PC-3 (cell line): ENCODE measurements around the gene INS. TPM values are rescaled to one million over a fixed set of nuclear protein-coding genes. Genes with fewer than 3 reads are reported as not detected.

Experiments used
- ATAC-seq: fragments of 200-7000 bp; cut with Tn5 transposase; 2 replicates; pipeline ENCODE4 v1.9.1; 2020; ENCODE audit warnings: mild to moderate bottlenecking, moderate library complexity
- BruUV-seq: library from RNA; stranded (reverse); fragments of 400-500 nt; replicated peaks from 2 replicates; lab custom pipeline; 2021; lab: Mats Ljungman, UMichigan
- CTCF ChIA-PET: fragments of 300-600 bp; sonication (Branson Sonifier 250); formaldehyde crosslinking; loops from one replicate; lab custom pipeline; 2022; ENCODE audit warnings: antibody characterized with exemption; lab: Charles Lee
- POLR2A ChIA-PET: fragments of 300-600 bp; sonication (Branson Sonifier 250); formaldehyde crosslinking; loops from one replicate; lab custom pipeline; 2022; ENCODE audit warnings: antibody characterized with exemption; ENCODE audit not compliant: unreplicated experiment; lab: Charles Lee
- DNase-seq: peaks from one replicate; pipeline ENCODE4 v3.0.0-alpha.2; 2015
- H2AFZ ChIP-seq: fragments of 300-600 bp; sonication (generic); 2 replicates; pipeline ENCODE4 v1.6.0; 2016; ENCODE audit warnings: antibody characterized with exemption, low read length
- H3F3A ChIP-seq: fragments of 300-600 bp; sonication (generic); one replicate; pipeline ENCODE4 v1.6.0; 2017; ENCODE audit warnings: antibody characterized with exemption, low read length, control low read depth, mild to moderate bottlenecking; ENCODE audit not compliant: unreplicated experiment
- H3K27ac ChIP-seq: fragments of 300-600 bp; sonication (generic); 2 replicates; pipeline ENCODE4 v1.5.1; 2016; ENCODE audit warnings: mild to moderate bottlenecking, low read length
- H3K27me3 ChIP-seq: fragments of 300-600 bp; sonication (generic); 2 replicates; pipeline ENCODE4 v1.6.1; 2016; ENCODE audit warnings: low read length, mixed read lengths
- H3K36me3 ChIP-seq: fragments of 300-600 bp; sonication (generic); 2 replicates; pipeline ENCODE4 v1.6.1; 2016; ENCODE audit warnings: low read depth, mixed run types, low read length, mixed read lengths
- H3K4me1 ChIP-seq: fragments of 300-600 bp; sonication (generic); 2 replicates; pipeline ENCODE4 v1.5.1; 2016; ENCODE audit warnings: low read length; ENCODE audit not compliant: insufficient read depth
- H3K4me2 ChIP-seq: fragments of 300-600 bp; sonication (generic); 2 replicates; pipeline ENCODE4 v1.6.0; 2016; ENCODE audit warnings: low read length
- H3K4me3 ChIP-seq: fragments of 300-600 bp; sonication (generic); 2 replicates; pipeline ENCODE4 v1.5.1; 2016; ENCODE audit warnings: mild to moderate bottlenecking, low read length, mixed read lengths
- H3K79me2 ChIP-seq: fragments of 300-600 bp; sonication (generic); 2 replicates; pipeline ENCODE4 v1.6.1; 2017; ENCODE audit warnings: low read length, mixed read lengths
- H3K9ac ChIP-seq: fragments of 300-600 bp; sonication (generic); 2 replicates; pipeline ENCODE4 v1.6.0; 2016; ENCODE audit warnings: mild to moderate bottlenecking, low read length
- H3K9me2 ChIP-seq: fragments of 300-600 bp; sonication (generic); replicated peaks from 2 replicates; pipeline ENCODE4 v1.6.1; 2016; ENCODE audit warnings: mixed run types, low read length, mixed read lengths
- H3K9me3 ChIP-seq: fragments of 300-600 bp; sonication (generic); 2 replicates; pipeline ENCODE4 v1.6.1; 2016; ENCODE audit warnings: low read length, mixed read lengths
- H4K20me1 ChIP-seq: fragments of 300-600 bp; sonication (generic); 2 replicates; pipeline ENCODE4 v1.6.1; 2016; ENCODE audit warnings: low read length, mixed read lengths
- EZH2 ChIP-seq: fragments of 300-600 bp; sonication (generic); IDR thresholded peaks from one replicate; pipeline ENCODE4 v1.6.1; 2017; ENCODE audit warnings: antibody characterized with exemption, mild to moderate bottlenecking, low read length; ENCODE audit not compliant: unreplicated experiment
- EZH2phosphoT487 ChIP-seq: fragments of 300-600 bp; sonication (generic); IDR thresholded peaks from 2 replicates; pipeline ENCODE4 v1.6.1; 2018; ENCODE audit warnings: mild to moderate bottlenecking, antibody characterized with exemption, low read length, borderline replicate concordance
- intact Hi-C: fragments of 100-400 bp; cut with micrococcal nuclease; formaldehyde crosslinking; loops from 2 replicates; pipeline ENCODE4 v1.9.0; 2023
- total RNA-seq: library from RNA; depleted of rRNA; stranded (reverse); fragments of >200 nt; gene quantifications from 2 replicates; pipeline ENCODE4 v1.2.3, GENCODE V29; 2014
- TF ChIP-seq, protein P1 (sequence below): fragments of 300-600 bp; sonication (generic); conservative IDR thresholded peaks from 2 replicates; pipeline ENCODE4 v1.5.1; 2017; ENCODE audit warnings: antibody characterized with exemption, low read depth, mild to moderate bottlenecking, low read length

Gene INS
- total RNA-seq, 1 experiment from 2014 or later: not detected

DNA sequence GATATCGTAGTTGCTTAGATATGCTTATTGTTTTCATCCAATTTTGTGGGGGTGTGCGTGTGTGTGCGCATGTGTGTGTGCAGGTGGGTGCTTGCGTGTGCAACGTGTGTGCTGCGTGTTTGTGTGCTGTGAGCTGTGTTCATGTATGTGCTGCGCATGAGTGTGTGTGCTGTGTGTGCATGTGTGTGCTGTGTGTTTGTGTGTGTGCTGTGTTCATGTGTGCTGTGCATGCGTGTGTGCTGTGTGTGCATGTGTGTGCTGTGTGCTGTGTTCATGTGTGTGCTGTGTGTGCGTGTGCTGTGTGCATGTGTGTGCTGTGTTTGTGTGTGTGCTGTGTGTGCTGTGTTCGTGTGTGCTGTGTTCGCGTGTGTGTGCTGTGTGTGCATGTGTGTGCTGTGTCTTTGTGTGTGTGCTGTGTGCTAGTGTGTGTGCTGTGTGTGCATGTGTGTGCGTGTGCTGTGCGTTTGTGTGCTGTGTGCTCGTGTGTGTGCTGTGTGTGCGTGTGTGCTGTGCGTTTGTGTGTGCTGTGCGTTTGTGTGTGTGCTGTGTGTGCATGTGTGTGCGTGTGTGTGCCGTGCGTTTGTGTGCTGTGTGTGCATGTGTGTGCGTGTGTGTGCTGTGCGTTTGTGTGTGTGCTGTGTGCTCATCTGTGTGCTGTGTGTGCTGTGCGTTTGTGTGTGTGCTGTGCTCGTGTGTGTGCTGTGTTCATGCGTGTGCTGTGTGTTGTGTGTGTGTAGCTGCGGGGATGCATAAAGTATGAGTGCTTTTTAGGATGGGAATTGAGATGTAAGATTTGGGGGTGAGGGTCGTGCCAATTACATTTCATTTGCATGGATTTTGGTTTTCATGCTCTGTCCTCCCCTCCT lies 29.4 kb downstream of the INS start:
- intact Hi-C loops: no loop called here
- H3K4me1 ChIP-seq: no peaks in the 10 kb centered on the region
- ChIA-PET CTCF (no interaction called here), POLR2A (no interaction called here)
- H3K36me3 ChIP-seq: no peaks in the 10 kb centered on the region
- BruUV-seq: TSS peak; percentile 51
- no peaks in the 10 kb centered on the region for H3K9me3 ChIP-seq
- TF ChIP-seq EZH2phosphoT487 (no peak), EZH2 (no peak)
- ATAC-seq: no peak
- no peaks in the 10 kb centered on the region for H3K27me3 ChIP-seq
- DNase-seq: no peak
- H3K9me2 ChIP-seq: no peaks in the 10 kb centered on the region
- H3K4me3 ChIP-seq: no peak overlapping the region
- H3K4me2 ChIP-seq: no peak overlapping the region
- no peak overlapping the region for H3K9ac ChIP-seq
- no peak overlapping the region for H2AFZ ChIP-seq
- no peaks in the 10 kb centered on the region for H3F3A ChIP-seq
- H3K79me2 ChIP-seq: no peaks in the 10 kb centered on the region
- H3K27ac ChIP-seq: no peak overlapping the region
- no peaks in the 10 kb centered on the region for H4K20me1 ChIP-seq

DNA sequence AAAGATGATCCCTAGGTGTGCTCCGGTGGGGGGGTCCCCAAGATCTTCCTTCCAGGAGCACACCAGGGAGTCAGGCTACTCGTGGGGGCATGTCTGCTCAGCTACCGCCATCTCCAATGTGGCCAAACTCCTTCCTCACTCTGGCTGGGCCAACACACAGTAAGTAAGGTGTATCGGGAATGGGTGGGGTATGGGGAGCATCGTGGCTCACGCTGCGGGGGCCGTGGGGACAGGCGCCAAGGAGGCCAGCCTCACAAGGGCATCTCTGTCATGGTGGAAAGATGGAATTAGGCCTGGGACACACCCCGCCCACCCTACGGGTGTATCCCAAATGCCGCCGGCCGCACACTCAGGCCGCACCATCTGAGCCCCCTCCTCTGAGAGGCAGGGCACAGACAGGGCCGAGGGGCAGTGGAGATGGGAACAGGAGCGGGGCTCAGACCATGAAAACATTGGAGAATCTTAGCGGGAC lies 30.1 kb downstream of the INS start:
- ATAC-seq (no peak), DNase-seq (no peak)
- no TSS peak for BruUV-seq
- H3K4me3 ChIP-seq: no peak overlapping the region
- POLR2A ChIA-PET: no interaction called here
- no peaks in the 10 kb centered on the region for H3K4me1 ChIP-seq
- H4K20me1 ChIP-seq: no peaks in the 10 kb centered on the region
- H3K27ac ChIP-seq: no peak overlapping the region
- H3K79me2 ChIP-seq: no peaks in the 10 kb centered on the region
- H3K4me2 ChIP-seq: no peak overlapping the region
- CTCF ChIA-PET: no interaction called here
- no peaks in the 10 kb centered on the region for H3K9me2 ChIP-seq
- H3K36me3 ChIP-seq: no peaks in the 10 kb centered on the region
- H3F3A ChIP-seq: no peaks in the 10 kb centered on the region
- no peak overlapping the region for H2AFZ ChIP-seq
- H3K9ac ChIP-seq: no peak overlapping the region
- no peak for TF ChIP-seq EZH2
- no peak for TF ChIP-seq EZH2phosphoT487
- TF ChIP-seq, protein P1, sequence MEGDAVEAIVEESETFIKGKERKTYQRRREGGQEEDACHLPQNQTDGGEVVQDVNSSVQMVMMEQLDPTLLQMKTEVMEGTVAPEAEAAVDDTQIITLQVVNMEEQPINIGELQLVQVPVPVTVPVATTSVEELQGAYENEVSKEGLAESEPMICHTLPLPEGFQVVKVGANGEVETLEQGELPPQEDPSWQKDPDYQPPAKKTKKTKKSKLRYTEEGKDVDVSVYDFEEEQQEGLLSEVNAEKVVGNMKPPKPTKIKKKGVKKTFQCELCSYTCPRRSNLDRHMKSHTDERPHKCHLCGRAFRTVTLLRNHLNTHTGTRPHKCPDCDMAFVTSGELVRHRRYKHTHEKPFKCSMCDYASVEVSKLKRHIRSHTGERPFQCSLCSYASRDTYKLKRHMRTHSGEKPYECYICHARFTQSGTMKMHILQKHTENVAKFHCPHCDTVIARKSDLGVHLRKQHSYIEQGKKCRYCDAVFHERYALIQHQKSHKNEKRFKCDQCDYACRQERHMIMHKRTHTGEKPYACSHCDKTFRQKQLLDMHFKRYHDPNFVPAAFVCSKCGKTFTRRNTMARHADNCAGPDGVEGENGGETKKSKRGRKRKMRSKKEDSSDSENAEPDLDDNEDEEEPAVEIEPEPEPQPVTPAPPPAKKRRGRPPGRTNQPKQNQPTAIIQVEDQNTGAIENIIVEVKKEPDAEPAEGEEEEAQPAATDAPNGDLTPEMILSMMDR: no peak
- intact Hi-C loops: no loop called here
- no peaks in the 10 kb centered on the region for H3K9me3 ChIP-seq
- no peaks in the 10 kb centered on the region for H3K27me3 ChIP-seq

DNA sequence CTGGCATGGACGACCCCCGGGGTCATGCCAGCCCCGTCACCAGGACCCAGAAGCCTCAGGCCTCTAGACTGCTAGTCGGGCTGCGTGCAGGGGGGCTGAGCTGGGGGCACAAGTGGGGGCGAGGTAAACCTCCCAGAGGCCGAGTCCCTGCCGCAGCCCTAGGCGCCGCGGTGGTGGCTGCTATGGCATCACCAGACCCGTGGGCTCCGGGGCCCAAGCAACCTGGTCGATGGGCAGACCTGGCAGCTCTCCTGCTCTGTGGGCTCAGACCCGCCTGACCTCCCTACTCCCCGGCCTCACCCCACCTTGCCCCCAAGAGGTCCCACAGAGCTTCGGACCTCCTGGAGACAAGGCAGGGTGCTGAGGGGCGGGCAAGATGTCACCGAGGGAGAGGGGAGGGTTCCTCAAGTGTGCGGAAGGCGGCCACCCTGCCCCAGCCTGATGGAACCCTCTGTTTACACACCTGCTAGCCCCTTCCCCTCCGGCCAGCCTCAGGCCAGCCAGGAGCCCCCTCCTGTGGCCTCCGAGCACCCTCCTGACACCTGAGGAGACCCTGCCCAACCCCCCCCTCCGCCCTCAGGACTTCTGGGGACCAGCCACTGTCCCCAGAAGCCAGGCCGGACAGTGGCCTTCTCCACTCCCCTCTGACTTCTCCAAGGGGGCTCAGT lies 31.2 kb downstream of the INS start:
- Histone ChIP-seq H3F3A (no peaks in the 10 kb centered on the region), H3K4me1 (no peaks in the 10 kb centered on the region), H3K9me2 (no peaks in the 10 kb centered on the region), H3K27ac (no peak overlapping the region), H4K20me1 (no peaks in the 10 kb centered on the region), H3K9me3 (no peaks in the 10 kb centered on the region), H2AFZ (no peak overlapping the region), H3K27me3 (no peaks in the 10 kb centered on the region), H3K4me3 (no peak overlapping the region), H3K79me2 (no peaks in the 10 kb centered on the region), H3K36me3 (no peaks in the 10 kb centered on the region), H3K4me2 (no peak overlapping the region), H3K9ac (no peak overlapping the region)
- DNase-seq (no peak), ATAC-seq (no peak)
- BruUV-seq: no TSS peak
- TF ChIP-seq EZH2phosphoT487 (no peak), EZH2 (no peak)
- ChIA-PET CTCF (no interaction called here), POLR2A (no interaction called here)
- intact Hi-C loops: no loop called here
